PFSK-1 (cell line): ENCODE measurements around the gene TNIP1.

Experiments
- POLR2AphosphoS5 ChIP-seq: IDR thresholded peaks from 2 replicates; pipeline ENCODE4 v1.6.1; 2012; ENCODE audit warnings: low read depth, mild to moderate bottlenecking, control low read depth, low read length, moderate library complexity
- SIN3A ChIP-seq: IDR thresholded peaks from 2 replicates; pipeline ENCODE4 v1.6.1; 2012; ENCODE audit warnings: mild to moderate bottlenecking, low read length, moderate library complexity, borderline replicate concordance; ENCODE audit not compliant: insufficient read depth
- TAF1 ChIP-seq: IDR thresholded peaks from 2 replicates; pipeline ENCODE4 v1.6.1; 2012; ENCODE audit warnings: low read length, control low read depth, borderline replicate concordance; ENCODE audit not compliant: insufficient read depth
- TF ChIP-seq, protein P1 (sequence below), 2 experiments: IDR thresholded peaks; 2 replicates each; pipeline versions ENCODE4 v1.6.1 to v1.8.0; 2011 to 2012; ENCODE audit warnings: low read depth in 2 of 2, low read length in 2 of 2, control low read depth in 1 of 2, inconsistent platforms in 1 of 2, mild to moderate bottlenecking in 1 of 2, moderate library complexity in 1 of 2; ENCODE audit not compliant: insufficient read depth in 1 of 2

GRCh38 chr5:151028717-151029116, 52.1 kb downstream of the TNIP1 start:
- TF ChIP-seq TAF1: no peak
- no peak for TF ChIP-seq POLR2AphosphoS5
- TF ChIP-seq, protein P1, sequence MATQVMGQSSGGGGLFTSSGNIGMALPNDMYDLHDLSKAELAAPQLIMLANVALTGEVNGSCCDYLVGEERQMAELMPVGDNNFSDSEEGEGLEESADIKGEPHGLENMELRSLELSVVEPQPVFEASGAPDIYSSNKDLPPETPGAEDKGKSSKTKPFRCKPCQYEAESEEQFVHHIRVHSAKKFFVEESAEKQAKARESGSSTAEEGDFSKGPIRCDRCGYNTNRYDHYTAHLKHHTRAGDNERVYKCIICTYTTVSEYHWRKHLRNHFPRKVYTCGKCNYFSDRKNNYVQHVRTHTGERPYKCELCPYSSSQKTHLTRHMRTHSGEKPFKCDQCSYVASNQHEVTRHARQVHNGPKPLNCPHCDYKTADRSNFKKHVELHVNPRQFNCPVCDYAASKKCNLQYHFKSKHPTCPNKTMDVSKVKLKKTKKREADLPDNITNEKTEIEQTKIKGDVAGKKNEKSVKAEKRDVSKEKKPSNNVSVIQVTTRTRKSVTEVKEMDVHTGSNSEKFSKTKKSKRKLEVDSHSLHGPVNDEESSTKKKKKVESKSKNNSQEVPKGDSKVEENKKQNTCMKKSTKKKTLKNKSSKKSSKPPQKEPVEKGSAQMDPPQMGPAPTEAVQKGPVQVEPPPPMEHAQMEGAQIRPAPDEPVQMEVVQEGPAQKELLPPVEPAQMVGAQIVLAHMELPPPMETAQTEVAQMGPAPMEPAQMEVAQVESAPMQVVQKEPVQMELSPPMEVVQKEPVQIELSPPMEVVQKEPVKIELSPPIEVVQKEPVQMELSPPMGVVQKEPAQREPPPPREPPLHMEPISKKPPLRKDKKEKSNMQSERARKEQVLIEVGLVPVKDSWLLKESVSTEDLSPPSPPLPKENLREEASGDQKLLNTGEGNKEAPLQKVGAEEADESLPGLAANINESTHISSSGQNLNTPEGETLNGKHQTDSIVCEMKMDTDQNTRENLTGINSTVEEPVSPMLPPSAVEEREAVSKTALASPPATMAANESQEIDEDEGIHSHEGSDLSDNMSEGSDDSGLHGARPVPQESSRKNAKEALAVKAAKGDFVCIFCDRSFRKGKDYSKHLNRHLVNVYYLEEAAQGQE (IDR thresholded peaks at IDR 0.05; ENCODE audit: insufficient read depth in 1 of 2, low read depth in 2 of 2, low read length in 2 of 2): no peak
- TF ChIP-seq SIN3A: no peak
